HG03460 (cell line): ENCODE results near the gene TRHDE.

Experiments
- ATAC-seq: cut with Tn5 transposase; IDR thresholded peaks from one replicate; pipeline ENCODE4 v1.9.1; 2021; ENCODE audit not compliant: unreplicated experiment

Gene TRHDE, protein sequence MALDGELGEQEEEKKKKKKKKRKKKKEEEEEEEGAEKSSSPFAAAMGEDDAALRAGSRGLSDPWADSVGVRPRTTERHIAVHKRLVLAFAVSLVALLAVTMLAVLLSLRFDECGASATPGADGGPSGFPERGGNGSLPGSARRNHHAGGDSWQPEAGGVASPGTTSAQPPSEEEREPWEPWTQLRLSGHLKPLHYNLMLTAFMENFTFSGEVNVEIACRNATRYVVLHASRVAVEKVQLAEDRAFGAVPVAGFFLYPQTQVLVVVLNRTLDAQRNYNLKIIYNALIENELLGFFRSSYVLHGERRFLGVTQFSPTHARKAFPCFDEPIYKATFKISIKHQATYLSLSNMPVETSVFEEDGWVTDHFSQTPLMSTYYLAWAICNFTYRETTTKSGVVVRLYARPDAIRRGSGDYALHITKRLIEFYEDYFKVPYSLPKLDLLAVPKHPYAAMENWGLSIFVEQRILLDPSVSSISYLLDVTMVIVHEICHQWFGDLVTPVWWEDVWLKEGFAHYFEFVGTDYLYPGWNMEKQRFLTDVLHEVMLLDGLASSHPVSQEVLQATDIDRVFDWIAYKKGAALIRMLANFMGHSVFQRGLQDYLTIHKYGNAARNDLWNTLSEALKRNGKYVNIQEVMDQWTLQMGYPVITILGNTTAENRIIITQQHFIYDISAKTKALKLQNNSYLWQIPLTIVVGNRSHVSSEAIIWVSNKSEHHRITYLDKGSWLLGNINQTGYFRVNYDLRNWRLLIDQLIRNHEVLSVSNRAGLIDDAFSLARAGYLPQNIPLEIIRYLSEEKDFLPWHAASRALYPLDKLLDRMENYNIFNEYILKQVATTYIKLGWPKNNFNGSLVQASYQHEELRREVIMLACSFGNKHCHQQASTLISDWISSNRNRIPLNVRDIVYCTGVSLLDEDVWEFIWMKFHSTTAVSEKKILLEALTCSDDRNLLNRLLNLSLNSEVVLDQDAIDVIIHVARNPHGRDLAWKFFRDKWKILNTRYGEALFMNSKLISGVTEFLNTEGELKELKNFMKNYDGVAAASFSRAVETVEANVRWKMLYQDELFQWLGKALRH

GRCh38 chr12:72272091-72272661 is at the start of gene TRHDE:
Gene TRHDE, plus strand, starts transcription at chr12:72272370. Its CDS starts 274 bp downstream, at chr12:72272644.
- no peak for ATAC-seq

- ATAC-seq: no peak
These were observed 45.7 kb upstream of the TRHDE start for GRCh38 chr12:72226510-72226909.

GRCh38 chr12:72228424-72228823 is 43.7 kb upstream of the TRHDE start:
- no peak for ATAC-seq

GRCh38 chr12:72230589-72230988 is 41.6 kb upstream of the TRHDE start:
- no peak for ATAC-seq

DNA sequence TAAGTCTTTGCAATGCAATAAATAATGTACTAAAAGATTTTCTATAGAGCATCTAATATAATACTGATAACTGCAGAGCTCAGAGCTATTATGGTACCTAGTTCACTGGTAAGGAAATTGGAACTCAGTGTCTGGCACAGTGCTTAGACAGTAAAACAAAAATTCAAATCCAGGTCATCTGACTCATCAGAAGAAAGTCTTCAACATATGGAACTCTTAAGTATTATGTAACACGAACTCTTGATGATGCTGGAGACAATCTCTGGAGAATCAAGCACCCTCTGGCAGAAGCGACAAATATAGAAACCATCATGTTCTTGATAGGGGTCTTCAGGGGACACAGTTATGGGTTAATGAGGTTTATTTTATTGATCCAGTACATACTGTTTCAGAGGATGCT is 37.3 kb upstream of the TRHDE start:
- no peak for ATAC-seq

DNA sequence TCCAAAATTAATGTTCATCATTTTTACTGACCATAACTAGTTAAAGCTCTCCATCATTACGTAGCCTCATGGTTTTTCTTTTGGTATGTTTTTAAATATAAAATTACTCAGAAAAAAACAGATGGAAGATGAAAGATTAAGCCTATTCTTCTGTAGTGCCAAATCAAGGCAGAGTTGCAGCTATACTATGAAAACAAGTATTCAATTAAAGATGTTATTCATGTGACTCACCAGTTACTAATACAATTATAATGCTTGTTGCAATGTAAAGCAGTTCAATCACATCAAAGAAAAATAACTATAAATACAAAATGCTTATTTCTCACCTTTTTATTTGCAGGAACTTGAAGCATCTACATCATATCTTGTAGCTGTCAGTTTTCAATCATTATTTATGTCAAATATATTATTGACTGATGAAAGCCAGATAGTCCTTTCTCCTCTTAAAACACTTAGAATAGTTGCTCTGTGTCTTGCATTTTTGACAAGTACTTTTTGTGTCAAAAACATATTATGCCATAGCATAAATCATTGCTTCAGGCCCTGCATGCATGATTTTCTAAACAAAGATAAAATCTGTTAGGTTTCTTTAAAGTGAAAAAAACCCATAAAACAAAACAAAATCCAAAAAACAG is 36.0 kb upstream of the TRHDE start:
- no peak for ATAC-seq

- ATAC-seq: no peak
These were observed 30.6 kb upstream of the TRHDE start for GRCh38 chr12:72241552-72241951.

GRCh38 chr12:72242946-72243345 is 29.2 kb upstream of the TRHDE start:
- ATAC-seq: no peak

GRCh38 chr12:72246370-72246769 is 25.8 kb upstream of the TRHDE start:
- ATAC-seq: no peak

DNA sequence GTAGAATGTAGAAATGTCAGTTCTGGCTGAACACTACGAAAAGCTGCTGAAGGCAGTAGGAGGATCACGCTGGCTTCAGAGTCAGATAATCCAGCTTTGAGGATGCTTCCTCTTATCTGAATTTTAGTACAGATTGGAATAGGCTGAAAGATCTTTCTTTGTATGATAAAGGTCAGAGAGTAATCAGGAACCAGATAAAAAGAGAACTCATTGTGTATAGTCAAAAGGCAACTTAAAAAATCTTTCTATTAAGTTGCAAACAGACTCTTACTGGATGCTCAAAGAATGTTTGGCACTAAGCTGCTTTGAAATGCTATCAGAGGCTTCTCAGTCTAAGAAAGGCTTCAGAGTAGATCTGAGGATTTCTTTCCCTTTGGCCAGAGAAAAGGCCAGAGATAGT is 21.8 kb upstream of the TRHDE start:
- ATAC-seq: no peak

DNA sequence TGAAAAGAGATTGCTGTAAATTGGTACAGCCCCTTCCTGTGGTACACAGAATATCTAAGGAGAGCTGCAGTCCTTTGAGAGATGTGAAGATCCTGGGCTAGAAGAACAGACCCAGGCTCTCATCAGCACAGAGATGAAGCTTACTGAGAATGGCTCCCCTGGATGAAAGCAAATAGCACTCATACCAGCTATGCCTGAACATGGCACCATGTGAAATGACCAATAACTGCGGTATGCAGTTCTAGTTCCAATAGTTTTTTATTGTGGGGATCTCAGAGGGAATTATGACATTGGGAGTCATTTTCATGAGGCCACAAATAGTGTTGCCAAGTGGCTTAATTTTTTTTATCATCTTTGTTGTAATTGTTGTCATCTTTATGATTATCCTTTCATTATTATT is 15.4 kb upstream of the TRHDE start:
- no peak for ATAC-seq

- no peak for ATAC-seq
These were observed 10.3 kb upstream of the TRHDE start for GRCh38 chr12:72261885-72262284.

- no peak for ATAC-seq
These were observed 7.5 kb upstream of the TRHDE start for GRCh38 chr12:72264548-72265175.

DNA sequence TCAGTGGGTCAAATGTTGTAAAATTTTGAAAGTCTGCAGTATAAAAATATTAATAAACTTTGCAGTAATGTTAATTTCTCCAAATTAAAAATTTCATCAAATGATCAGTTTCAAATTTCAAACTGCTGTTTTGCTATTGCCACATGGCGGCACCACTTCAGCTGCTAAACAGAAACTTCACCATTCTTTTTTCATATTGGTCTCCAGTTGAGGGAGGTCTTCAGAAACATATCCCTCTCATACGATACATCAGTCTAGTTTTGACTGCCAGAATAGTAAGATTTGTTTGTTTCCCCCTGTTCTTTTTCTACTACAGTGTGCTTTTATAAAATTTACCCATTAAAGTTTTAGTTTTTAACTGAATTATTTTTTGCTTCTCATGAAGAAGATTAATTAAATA is 4.2 kb upstream of the TRHDE start:
- ATAC-seq: no peak

GRCh38 chr12:72268386-72268785 is 3.8 kb upstream of the TRHDE start:
- no peak for ATAC-seq

DNA sequence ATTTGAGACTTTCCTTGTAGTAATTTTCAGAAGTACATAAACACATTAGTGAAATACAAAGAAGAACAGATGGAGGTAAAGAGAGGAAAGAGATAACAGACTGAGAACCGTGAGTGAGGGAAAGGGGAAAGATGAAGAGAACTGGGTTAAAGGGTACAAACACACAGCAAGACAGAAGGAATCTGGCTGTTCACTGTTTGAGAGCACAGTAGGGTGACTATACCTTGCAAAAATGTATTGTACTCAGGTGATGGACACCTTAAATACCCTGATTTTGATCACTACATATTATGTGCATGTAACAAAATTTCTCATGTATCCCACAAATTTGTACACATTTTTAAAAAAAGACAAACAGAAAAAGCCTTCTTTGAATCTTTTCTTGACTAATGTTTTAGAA is 2.7 kb upstream of the TRHDE start:
- no peak for ATAC-seq

DNA sequence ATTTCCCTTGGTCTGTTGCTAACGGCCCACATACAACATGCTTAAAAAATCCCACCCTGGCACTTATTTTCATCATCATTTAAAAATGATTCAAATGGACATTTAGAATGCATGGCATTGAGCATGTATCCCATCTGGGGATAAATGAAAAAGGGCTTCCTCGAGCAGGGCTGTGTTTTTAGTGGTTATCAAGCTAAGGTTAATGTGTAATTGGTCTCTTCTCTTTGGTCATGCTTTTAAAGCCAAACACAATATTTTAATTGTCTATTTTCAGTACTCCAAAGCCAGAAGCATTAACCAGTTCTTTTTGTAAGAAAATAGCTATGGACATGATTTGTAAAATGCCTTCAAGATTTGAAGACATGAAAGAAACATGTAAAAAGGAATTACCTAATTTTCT is 1.9 kb upstream of the TRHDE start:
- no peak for ATAC-seq

GRCh38 chr12:72270961-72271360 is 1.2 kb upstream of the TRHDE start:
- ATAC-seq: no peak

DNA sequence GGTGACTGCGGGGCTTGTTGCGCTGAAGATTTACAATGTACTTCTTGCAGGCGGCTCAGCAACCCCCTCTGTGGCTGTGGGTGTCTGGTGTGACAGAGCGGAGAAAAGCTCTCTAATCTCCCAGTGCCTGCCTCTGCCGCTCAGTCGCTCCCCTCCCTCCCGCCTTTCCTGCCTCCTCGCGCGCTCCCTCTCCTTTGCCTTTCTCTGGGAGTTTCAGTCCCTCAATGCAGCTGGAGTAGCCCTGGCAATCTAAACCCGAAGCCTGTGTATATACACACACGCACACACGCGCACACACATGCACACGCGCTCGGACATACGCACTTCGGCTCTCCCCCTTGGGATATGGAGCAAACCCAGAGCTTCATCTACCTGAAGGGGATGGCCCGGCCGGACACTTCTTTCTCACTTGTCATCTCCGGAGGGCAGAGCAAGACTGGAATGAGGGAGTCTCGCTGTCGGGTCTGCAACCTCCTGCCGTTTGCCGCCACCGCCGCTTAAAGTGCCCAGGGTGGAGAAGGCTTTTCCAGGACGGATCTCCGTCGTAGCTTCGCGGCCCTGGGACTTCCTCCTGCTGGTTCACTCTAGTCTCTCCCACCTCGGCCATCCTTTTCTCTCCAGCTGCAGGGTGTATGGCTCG is 599 bp upstream of the TRHDE start:
- ATAC-seq: no peak
